SH-SY5Y (cell line): ENCODE measurements around the gene NAA80.

ENCODE experiments used
- GATA2 ChIP-seq: IDR thresholded peaks from 2 replicates; pipeline ENCODE4 v1.6.1; 2011; ENCODE audit warnings: mild to moderate bottlenecking, low read depth, low read length
- GATA3 ChIP-seq: IDR thresholded peaks from 2 replicates; pipeline ENCODE4 v1.6.1; 2011; ENCODE audit warnings: low read depth, mild to moderate bottlenecking, low read length, moderate library complexity

DNA sequence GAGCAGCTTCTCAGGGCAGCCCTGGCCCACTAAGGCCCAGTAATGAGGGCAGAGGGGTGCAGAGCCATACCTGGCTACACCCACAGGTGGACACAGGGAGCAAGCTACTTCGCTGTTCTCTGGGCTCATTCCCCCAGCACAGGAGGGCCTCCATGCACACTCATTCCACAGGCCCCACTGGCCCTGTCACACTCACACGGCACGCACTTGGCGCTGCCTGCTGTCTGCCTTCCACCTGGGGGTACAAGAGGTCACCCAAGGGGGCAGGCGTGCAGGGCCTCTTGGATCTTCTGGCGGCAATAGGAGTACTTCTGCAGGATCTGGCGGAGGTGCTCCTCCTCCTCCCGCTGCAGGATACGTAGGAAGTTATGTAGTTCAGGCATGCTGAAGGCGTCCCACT is 31.1 kb upstream of the NAA80 start:
- TF ChIP-seq GATA2, result no peak
- no peak for TF ChIP-seq GATA3
